Measurements from ENCODE around the gene CSH2. TPM values are rescaled to one million over a fixed set of nuclear protein-coding genes. Genes with fewer than 3 reads are reported as not detected.
A peak's percentile ranks its signal among the peaks of the same experiment; 100 is the strongest.
"Not testable (repeated sequence)": the region's sequence is repeated elsewhere in the genome, so short reads cannot be mapped to it uniquely, and the experiment has no call there.

Gene CSH2
- total RNA-seq, result not detected in 2 replicates

- H3K4me3 ChIP-seq (ENCODE audit: low read depth, low read length); H3K27me3 ChIP-seq (ENCODE audit: control insufficient read depth, insufficient read depth, low read length); FAIRE-seq; H3K36me3 ChIP-seq (ENCODE audit: control insufficient read depth, insufficient read depth, low read length); DNase-seq (ENCODE audit: low read depth): not testable (repeated sequence)
Measured at GRCh38 chr17:63873577-63873976, at the start of gene CSH2. Gene CSH2 (minus strand): TSS chr17:63873677. CDS start chr17:63873614, 63 bp downstream.

- FAIRE-seq; DNase-seq (ENCODE audit: low read depth); H3K27me3 ChIP-seq (ENCODE audit: control insufficient read depth, insufficient read depth, low read length); H3K4me3 ChIP-seq (ENCODE audit: low read depth, low read length); H3K36me3 ChIP-seq (ENCODE audit: control insufficient read depth, insufficient read depth, low read length): not testable (repeated sequence)
Measured at GRCh38 chr17:63922402-63922801, 48.9 kb upstream of the CSH2 start.

GRCh38 chr17:63920779-63921178 is 47.3 kb upstream of the CSH2 start:
- not testable (repeated sequence) for H3K4me3 ChIP-seq (ENCODE audit: low read depth, low read length); FAIRE-seq; H3K36me3 ChIP-seq (ENCODE audit: control insufficient read depth, insufficient read depth, low read length)

GRCh38 chr17:63920050-63920449 is 46.6 kb upstream of the CSH2 start:
- H3K36me3 ChIP-seq (ENCODE audit: control insufficient read depth, insufficient read depth, low read length); H3K27me3 ChIP-seq (ENCODE audit: control insufficient read depth, insufficient read depth, low read length); FAIRE-seq; H3K4me3 ChIP-seq (ENCODE audit: low read depth, low read length); DNase-seq (ENCODE audit: low read depth): not testable (repeated sequence)

More at GRCh38 chr17:63920779-63921178, 47.3 kb upstream of the CSH2 start:
- not testable (repeated sequence) for H3K27me3 ChIP-seq (ENCODE audit: control insufficient read depth, insufficient read depth, low read length); DNase-seq (ENCODE audit: low read depth)

GRCh38 chr17:63919311-63919723 is 45.8 kb upstream of the CSH2 start:
- Histone ChIP-seq H3K36me3 (ENCODE audit: control insufficient read depth, insufficient read depth, low read length) (no peaks in the 10 kb centered on the region), H3K27me3 (ENCODE audit: control insufficient read depth, insufficient read depth, low read length) (peaks cover 5% of the 10 kb centered on the region), H3K4me3 (ENCODE audit: low read depth, low read length) (no peak overlapping the region)
- FAIRE-seq (no peak), DNase-seq (ENCODE audit: low read depth) (peak; percentile 54)
- peak; percentile 96 for TF ChIP-seq CTCF (IDR thresholded peaks at IDR 0.05; ENCODE audit: insufficient read depth, low read length, severe bottlenecking)

- not testable (repeated sequence) for DNase-seq (ENCODE audit: low read depth); H3K27me3 ChIP-seq (ENCODE audit: control insufficient read depth, insufficient read depth, low read length); FAIRE-seq; H3K4me3 ChIP-seq (ENCODE audit: low read depth, low read length); H3K36me3 ChIP-seq (ENCODE audit: control insufficient read depth, insufficient read depth, low read length)
Measured at GRCh38 chr17:63918789-63919305, 45.4 kb upstream of the CSH2 start, which contains the start of gene GH1. Gene GH1 (minus strand): TSS chr17:63918839. CDS start chr17:63918776, 63 bp downstream.

GRCh38 chr17:63918305-63918704 is 44.8 kb upstream of the CSH2 start:
- no peak for TF ChIP-seq CTCF (IDR thresholded peaks at IDR 0.05; ENCODE audit: insufficient read depth, low read length, severe bottlenecking)
- H3K36me3 ChIP-seq (ENCODE audit: control insufficient read depth, insufficient read depth, low read length), result no peaks in the 10 kb centered on the region
- DNase-seq (ENCODE audit: low read depth) (no peak), FAIRE-seq (no peak)
- H3K27me3 ChIP-seq (ENCODE audit: control insufficient read depth, insufficient read depth, low read length), result peaks cover 5% of the 10 kb centered on the region
- H3K4me3 ChIP-seq (ENCODE audit: low read depth, low read length), result no peak overlapping the region

- DNase-seq (ENCODE audit: low read depth), result no peak
Measured at GRCh38 chr17:63917646-63918045, 44.2 kb upstream of the CSH2 start.

GRCh38 chr17:63917206-63917605 is 43.7 kb upstream of the CSH2 start:
- DNase-seq (ENCODE audit: low read depth); FAIRE-seq; H3K27me3 ChIP-seq (ENCODE audit: control insufficient read depth, insufficient read depth, low read length); H3K36me3 ChIP-seq (ENCODE audit: control insufficient read depth, insufficient read depth, low read length); H3K4me3 ChIP-seq (ENCODE audit: low read depth, low read length): not testable (repeated sequence)

More at GRCh38 chr17:63917646-63918045, 44.2 kb upstream of the CSH2 start:
- Histone ChIP-seq H3K27me3 (ENCODE audit: control insufficient read depth, insufficient read depth, low read length) (peaks cover 5% of the 10 kb centered on the region), H3K36me3 (ENCODE audit: control insufficient read depth, insufficient read depth, low read length) (no peaks in the 10 kb centered on the region), H3K4me3 (ENCODE audit: low read depth, low read length) (no peak overlapping the region)
- no peak for FAIRE-seq
- TF ChIP-seq CTCF (IDR thresholded peaks at IDR 0.05; ENCODE audit: insufficient read depth, low read length, severe bottlenecking), result no peak
